GM13977 (cell line): ENCODE measurements around the gene SYCE1.
"Not testable (repeated sequence)": the region's sequence is repeated elsewhere in the genome, so short reads cannot be mapped to it uniquely, and the experiment has no call there.

Source experiments
- DNase-seq: peaks from one replicate; pipeline ENCODE4 v3.0.0; 2012; ENCODE audit warnings: low spot score
- in situ Hi-C: fragments of 300-500 bp; cut with MboI; formaldehyde crosslinking; loops from one replicate; pipeline ENCODE4 v1.12.0; 2022; ENCODE audit warnings: low sequenced_read_pairs, low pct_unique_long_range_greater_than_20kb, mixed read lengths, inconsistent platforms; ENCODE audit not compliant: unreplicated experiment
- TF ChIP-seq, protein P1 (sequence below): IDR thresholded peaks from 2 replicates; pipeline ENCODE4 v1.5.1; 2012; ENCODE audit warnings: mild to moderate bottlenecking, control low read depth; ENCODE audit not compliant: insufficient read depth; ENCODE audit errors: extremely low read depth, missing control alignments

SYCE1 gene

DNA sequence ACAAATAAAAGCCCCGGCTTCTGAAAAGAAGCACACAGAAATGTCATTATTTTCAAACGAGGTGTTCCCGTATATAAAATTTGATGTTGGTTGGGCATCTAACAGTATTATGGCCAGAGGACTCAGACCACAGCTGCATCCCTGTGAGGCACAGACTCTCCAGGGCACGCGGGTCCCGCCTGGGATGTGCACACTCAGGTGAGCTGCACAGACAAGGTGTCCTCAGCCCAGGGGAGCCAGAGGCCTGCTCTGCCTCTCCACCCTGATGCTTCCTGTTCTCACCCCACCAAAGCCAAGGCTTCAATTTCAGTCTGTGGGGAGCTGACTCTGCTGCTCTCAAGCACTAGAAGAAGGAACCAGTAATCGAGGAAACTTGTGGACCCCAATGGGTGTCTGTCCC is 39.9 kb downstream of the SYCE1 start:
- DNase-seq, result no peak
- in situ Hi-C loops, result no loop called here
- TF ChIP-seq, protein P1, sequence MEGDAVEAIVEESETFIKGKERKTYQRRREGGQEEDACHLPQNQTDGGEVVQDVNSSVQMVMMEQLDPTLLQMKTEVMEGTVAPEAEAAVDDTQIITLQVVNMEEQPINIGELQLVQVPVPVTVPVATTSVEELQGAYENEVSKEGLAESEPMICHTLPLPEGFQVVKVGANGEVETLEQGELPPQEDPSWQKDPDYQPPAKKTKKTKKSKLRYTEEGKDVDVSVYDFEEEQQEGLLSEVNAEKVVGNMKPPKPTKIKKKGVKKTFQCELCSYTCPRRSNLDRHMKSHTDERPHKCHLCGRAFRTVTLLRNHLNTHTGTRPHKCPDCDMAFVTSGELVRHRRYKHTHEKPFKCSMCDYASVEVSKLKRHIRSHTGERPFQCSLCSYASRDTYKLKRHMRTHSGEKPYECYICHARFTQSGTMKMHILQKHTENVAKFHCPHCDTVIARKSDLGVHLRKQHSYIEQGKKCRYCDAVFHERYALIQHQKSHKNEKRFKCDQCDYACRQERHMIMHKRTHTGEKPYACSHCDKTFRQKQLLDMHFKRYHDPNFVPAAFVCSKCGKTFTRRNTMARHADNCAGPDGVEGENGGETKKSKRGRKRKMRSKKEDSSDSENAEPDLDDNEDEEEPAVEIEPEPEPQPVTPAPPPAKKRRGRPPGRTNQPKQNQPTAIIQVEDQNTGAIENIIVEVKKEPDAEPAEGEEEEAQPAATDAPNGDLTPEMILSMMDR, result no peak

DNA sequence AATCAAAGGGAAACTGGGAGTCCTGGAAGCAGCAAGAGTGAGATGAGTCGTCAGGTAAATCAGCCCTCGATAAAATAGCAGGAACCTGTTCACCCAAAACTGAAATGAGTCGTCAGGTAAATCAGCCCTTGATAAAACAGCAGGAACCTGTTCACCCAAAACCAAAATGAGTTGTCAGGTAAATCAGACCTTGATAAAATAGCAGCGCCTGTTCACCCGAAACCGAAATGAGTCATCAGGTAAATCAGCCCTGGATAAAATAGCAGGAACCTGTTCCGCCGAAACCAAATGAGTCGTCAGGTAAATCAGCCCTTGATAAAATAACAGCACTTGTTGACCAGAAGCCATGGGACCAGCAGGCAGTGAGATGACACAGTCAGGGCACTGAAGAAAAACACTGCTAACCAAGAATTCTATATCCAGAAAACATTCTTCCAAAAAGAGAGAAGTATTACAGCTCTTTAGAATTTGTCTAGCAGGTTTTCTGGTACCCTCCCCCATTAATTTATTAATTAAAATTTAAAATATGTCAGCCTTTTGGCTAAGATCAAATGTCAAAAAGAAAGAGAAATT is 41.7 kb downstream of the SYCE1 start:
- no peak for DNase-seq
- TF ChIP-seq, protein P1, result no peak
- in situ Hi-C loops, result no loop called here

DNA sequence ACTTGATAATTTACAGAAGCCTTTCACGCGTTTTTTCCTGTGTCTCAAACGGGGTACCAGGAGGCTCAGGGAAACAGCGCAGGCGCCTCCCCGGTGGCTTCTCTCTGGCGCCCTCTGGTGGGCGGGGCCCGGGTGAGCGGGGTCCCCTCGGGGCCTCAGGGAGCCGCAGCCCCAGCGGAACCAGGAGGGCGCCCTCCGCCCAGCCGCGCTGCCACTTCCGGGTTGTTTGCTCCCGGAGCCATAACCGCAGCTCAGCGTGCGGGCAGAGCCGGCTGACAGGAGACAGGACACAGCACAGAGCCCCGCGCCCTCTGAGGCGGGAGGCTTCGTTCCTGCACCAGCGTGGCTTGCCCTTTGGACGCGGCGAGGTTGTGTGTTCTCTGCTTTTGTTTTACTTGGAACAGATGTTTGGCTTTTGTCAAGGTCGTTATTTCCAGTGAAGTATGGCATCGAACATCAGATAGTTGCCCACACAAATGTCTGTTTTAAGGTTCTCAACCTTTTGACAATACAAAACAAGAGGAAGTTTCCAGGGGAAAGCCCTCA is 45.1 kb downstream of the SYCE1 start:
- in situ Hi-C loops, result no loop called here
- DNase-seq, result peak; percentile 86
- TF ChIP-seq, protein P1, result peak; percentile 72

DNA sequence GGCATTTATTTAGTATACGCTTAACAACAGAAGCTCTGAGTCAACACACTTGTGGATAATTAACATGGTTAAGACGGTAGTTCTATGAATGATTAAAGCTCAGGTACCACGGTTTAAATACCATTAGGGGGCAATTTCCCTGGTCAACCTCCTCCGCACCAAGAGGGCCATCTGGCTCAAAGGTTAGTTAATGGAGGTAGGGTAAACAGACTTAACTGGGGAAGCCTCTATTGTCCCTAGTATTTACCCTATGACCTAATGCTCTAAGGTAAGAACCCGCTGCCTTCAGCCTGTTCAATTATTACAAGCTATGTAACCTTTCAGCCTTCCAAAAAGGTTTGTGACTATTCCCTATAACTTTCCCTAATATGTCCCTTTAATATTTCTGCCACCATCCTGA is 46.9 kb downstream of the SYCE1 start:
- in situ Hi-C loops, DNase-seq: not testable (repeated sequence)

DNA sequence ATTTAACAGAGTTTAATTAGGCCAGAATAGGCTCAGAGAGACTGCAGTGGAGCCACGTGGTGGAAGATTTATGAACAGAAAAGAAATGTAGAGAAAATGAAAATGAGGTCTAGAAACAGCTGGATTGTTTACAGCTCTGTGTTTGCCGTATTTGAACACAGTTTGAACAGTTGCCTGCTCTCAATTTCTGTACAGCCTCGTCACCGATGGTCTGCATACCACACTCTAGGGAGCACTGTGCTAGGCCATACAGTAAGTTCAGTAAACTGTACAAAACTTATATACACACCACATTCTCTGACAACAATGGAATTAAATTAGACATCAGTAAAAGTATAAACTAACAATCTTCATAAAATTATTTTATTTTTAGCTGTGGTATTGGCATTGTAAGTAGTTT is 49.3 kb downstream of the SYCE1 start:
- TF ChIP-seq, protein P1, result no peak
- no peak for DNase-seq
- in situ Hi-C loops, result no loop called here

DNA sequence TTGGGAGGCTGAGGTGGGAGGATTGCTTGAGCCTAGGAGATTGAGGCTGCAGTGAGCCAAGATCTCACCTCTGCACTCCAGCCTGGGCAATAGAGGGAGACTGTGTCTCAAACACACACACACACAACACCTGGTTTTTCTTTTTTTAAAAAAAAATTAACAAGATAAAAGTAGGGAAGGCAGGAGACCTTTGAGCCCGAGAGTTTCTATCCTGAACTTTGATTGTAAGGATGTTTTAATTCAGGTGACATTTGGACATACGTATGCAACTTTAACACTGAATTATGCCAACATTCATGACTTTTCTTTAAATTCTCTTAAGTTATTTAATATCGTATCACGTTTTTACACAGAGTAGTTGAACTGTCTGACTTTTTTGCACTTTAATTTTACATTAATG is 49.9 kb downstream of the SYCE1 start:
- TF ChIP-seq, protein P1, result no peak
- no peak for DNase-seq
- in situ Hi-C loops, result no loop called here

DNA sequence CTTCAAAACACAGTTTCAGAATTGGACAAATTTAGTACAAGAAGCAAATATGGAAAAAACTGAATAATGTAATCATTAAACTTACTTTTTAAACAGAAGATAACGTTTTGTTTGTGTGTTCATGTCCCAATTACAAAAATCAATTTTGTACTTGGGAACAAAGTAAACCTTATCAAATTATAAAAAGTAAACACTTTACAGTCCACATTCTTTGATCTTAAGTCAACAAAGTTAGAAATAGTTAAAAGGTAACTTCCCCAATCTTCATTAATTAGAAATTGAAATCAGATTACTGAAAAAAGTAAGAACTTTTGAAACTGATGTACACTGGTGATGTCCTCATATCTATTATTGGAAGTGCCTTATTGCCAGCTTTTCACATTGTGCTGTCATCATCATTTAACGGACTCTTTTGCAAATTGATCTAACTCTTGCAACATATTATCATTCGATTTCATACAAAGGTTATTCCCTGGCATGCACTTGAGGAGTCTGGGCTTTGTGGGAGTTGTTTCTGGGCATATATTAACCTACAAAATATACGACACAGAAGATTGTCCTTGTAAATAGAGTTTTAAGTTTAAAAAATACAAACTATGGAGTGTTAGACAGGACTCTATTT is 53.4 kb downstream of the SYCE1 start:
- in situ Hi-C loops, result no loop called here
- DNase-seq, result no peak

More for the DNA sequence above, 53.4 kb downstream of the SYCE1 start:
- TF ChIP-seq, protein P1, result no peak
